GM12864 (cell line): ENCODE measurements around the gene MED15.

ENCODE experiments used
- DNase-seq: peaks from one replicate; pipeline ENCODE4 v3.0.0-alpha.2; 2011; ENCODE audit warnings: low read depth
- H3K4me3 ChIP-seq: 2 replicates; pipeline ENCODE4 v1.5.1; 2011; ENCODE audit warnings: mild to moderate bottlenecking, low read depth, low read length, control low read depth
- TF ChIP-seq, protein P1 (sequence below): IDR thresholded peaks from 2 replicates; pipeline ENCODE4 v1.5.1; 2011; ENCODE audit warnings: low read depth, mild to moderate bottlenecking, moderate library complexity, low read length, control low read depth, inconsistent platforms; ENCODE audit errors: missing control alignments

MED15 gene

DNA sequence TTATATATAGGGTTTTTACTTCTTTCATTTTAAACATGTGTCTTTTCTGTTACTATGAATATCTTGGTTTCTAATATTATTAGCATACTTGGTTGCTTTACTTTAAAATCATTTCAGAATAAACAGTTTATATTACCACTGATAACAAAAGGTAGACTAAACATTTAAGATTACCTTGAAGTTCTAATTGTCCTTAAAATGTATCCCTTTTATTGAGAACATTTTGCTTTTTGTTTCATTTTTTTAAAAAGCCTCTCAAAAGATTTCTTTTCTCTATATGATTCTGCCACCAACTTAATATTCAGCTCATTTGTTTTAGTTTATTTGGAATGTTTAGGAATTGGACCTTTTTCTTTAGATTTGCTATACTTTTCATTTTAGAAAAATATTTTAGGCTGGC lies 39.6 kb downstream of the MED15 start:
- DNase-seq = no peak
- TF ChIP-seq, protein P1, sequence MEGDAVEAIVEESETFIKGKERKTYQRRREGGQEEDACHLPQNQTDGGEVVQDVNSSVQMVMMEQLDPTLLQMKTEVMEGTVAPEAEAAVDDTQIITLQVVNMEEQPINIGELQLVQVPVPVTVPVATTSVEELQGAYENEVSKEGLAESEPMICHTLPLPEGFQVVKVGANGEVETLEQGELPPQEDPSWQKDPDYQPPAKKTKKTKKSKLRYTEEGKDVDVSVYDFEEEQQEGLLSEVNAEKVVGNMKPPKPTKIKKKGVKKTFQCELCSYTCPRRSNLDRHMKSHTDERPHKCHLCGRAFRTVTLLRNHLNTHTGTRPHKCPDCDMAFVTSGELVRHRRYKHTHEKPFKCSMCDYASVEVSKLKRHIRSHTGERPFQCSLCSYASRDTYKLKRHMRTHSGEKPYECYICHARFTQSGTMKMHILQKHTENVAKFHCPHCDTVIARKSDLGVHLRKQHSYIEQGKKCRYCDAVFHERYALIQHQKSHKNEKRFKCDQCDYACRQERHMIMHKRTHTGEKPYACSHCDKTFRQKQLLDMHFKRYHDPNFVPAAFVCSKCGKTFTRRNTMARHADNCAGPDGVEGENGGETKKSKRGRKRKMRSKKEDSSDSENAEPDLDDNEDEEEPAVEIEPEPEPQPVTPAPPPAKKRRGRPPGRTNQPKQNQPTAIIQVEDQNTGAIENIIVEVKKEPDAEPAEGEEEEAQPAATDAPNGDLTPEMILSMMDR = no peak
- no peak overlapping the region for H3K4me3 ChIP-seq

DNA sequence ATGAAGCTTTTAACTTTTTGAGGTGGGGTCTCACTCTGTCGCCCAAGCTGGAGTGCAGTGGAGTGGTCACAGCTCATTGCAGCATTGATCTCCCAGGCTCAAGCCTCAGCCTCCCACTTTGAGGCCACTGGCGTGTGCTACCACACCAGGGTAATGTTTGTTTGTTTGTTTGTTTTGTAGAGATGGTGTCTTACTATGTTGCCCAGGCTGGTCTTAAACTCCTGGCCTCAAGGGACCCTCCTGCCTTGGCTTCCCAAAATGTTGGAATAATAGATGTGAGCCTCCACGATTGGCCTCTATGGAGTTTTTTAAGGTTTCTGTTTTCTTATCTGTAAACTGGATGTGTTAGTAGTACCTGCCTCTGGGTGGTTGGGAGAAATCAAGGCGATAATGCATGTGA lies 41.4 kb downstream of the MED15 start:
- TF ChIP-seq, protein P1 = no peak
- H3K4me3 ChIP-seq = no peak overlapping the region
- DNase-seq = no peak

DNA sequence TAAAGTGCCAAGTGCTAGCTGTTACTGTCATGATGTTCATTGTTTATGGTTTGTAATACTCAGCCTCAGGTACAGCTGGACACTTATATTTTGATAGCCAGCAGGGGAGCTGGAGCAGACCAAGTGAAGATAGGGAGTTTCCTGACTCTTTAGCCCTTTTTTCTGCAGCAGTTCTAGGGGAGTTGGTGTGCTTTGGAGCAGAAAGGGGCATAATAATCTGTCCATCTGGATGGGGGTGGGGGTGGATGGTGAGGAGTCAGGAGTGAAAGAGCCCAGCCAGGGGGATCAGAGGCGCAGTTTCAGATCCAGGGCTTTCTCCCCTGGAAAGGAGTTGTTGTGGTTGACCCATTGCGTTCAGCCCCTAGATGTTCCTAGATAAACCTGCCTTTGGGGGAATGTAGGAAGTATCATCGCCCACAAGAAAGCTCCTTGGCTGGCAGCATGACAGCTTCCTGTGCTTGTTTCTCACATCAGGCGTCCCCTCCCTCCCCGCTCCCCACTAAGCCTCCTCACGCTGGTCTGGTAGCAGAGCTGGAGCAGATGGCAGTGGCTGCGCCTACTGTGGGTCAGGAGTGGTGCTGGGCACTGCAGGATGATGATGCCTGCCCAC lies 41.9 kb downstream of the MED15 start:
- no peak for DNase-seq
- TF ChIP-seq, protein P1 = no peak
- H3K4me3 ChIP-seq = no peak overlapping the region

DNA sequence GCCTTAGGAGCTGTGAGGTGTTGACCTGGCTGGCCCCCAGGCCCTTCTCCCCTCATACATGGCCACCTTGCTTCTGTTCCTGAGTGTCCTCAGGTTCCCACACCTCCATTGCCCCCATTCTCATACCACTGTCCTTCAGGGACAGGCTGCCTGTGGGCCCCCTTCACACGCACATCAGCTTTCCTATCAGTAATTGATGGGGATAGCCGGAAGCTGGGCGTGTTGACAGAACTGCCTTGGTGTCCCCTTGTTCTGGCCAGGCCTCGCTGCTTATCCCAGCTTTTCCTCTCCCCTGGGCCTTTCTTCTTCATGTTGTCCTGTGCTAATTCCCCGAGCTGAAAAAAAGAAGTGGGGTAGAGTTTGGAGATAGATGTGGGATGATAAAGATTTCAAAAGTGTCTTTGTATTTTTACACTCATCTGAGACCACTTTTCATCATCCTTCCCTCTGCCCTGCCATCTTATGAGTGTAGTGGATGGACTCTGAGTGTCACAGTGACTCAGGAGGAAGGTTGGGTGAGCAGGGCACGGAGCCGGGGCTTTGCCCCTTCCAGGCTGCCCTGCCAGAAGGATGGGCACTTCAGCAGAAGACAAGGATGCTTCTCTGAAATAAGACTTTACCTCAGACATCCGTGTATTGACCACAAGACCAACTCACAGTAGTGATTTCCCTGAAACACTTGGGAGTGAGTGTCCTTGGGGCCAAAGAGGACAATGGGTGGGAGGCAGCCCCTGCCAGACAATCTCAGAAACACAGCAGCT lies 42.8 kb downstream of the MED15 start:
- TF ChIP-seq, protein P1 = no peak
- no peak for DNase-seq
- H3K4me3 ChIP-seq = no peak overlapping the region

DNA sequence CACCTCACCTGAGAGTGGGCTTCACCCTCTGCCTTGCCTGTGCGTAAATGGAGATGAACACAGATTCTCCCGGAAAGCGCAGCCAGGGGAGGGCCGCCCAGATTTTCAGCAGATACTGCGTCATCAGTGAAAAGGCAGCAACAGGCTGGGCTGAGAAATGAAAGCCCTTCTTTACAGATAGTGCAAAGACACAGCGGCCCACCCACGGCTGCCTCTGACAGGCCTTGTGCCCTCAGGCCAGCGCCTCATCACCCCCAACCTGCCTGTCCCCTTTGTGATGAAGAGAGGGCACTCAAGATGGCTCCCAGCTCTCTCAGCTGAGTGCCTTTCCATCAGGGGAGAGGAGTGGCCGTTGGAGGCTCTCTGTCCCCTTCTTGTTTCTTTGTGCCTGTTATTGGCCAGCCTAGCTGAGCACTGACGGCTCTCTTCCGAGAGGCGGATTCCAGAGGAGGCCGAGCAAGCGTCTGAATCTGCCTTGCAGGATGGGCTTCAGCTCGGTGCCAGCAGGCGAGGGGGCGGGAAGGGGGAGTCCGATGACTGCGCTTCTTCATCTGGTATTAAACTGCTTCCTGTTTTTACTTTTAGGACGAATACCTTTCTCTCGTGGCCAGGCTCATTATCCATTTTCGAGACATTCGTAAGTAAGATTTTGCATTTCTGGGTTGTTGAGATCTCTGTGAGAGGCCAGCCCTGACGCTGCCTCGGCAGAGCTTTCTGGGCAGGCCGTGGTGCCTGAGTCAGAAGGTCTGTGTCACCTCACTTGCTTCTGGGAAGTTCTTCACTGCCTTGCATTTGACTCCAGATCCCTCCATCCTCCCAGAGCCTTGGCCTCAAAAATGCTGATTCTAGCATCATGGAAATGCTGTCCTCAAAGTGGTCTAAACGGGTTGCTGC lies 43.7 kb downstream of the MED15 start:
- DNase-seq = no peak
- TF ChIP-seq, protein P1 = no peak

DNA sequence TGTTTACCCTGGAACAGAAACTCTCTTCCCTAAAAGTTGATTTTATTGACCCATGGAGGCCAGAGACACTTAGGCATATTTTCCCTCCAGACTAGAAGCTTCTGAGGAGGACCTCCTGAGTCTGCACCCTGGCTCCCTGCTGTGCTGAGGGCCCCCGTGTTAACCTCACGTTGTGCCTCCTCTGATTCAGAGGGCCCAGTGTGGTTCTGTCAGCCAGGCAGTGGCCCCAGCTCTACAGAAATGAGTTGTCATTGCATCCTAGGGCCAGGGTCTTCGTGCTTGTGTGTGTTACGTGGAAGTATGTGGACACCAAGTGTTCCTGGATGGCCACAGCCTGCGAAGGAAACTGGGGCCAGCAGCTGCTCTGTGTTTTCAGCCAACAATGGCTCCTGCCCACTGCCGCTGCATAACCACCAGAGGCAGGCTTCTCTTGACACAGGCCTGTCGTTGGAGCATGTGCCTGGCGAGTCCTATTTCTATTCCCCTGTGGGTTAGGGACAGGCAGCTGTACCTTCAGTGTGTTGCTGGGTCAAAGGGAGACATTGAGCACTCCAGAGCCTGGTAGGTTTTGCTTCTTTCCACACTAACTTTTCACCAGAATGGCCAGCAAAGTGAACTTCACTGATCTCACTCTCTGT lies 44.5 kb downstream of the MED15 start:
- no peak for DNase-seq
- no peak overlapping the region for H3K4me3 ChIP-seq
- TF ChIP-seq, protein P1 = peak; percentile 32

More for the DNA sequence above, 43.7 kb downstream of the MED15 start:
- no peak overlapping the region for H3K4me3 ChIP-seq
